HG02884 (cell line): ENCODE measurements around the gene TCEA3.
"Not testable (repeated sequence)": the region's sequence is repeated elsewhere in the genome, so short reads cannot be mapped to it uniquely, and the experiment has no call there.

Experiments used
- ATAC-seq: cut with Tn5 transposase; IDR thresholded peaks from one replicate; pipeline ENCODE4 v1.9.1; 2021; ENCODE audit warnings: mild to moderate bottlenecking, moderate library complexity; ENCODE audit not compliant: unreplicated experiment

The TCEA3 gene

GRCh38 chr1:23395154-23395724 lies 29.3 kb downstream of the TCEA3 start:
- no peak for ATAC-seq

GRCh38 chr1:23394684-23395083 lies 29.9 kb downstream of the TCEA3 start:
- ATAC-seq: no peak

GRCh38 chr1:23394181-23394580 lies 30.4 kb downstream of the TCEA3 start:
- ATAC-seq: no peak

GRCh38 chr1:23393706-23394105 lies 30.8 kb downstream of the TCEA3 start:
- ATAC-seq: no peak

GRCh38 chr1:23392125-23392855 lies 32.3 kb downstream of the TCEA3 start:
- no peak for ATAC-seq

- no peak for ATAC-seq
Observed at GRCh38 chr1:23389837-23390321, 34.7 kb downstream of the TCEA3 start.

- ATAC-seq: no peak
Observed at GRCh38 chr1:23387494-23387893, 37.1 kb downstream of the TCEA3 start.

GRCh38 chr1:23385119-23385621 lies 39.4 kb downstream of the TCEA3 start:
- ATAC-seq: no peak

- no peak for ATAC-seq
Observed at GRCh38 chr1:23384312-23385058, 40.1 kb downstream of the TCEA3 start.

- no peak for ATAC-seq
Observed at GRCh38 chr1:23383577-23384311, 40.8 kb downstream of the TCEA3 start.

GRCh38 chr1:23381233-23381885 lies 43.2 kb downstream of the TCEA3 start:
- no peak for ATAC-seq

GRCh38 chr1:23380719-23381118 lies 43.8 kb downstream of the TCEA3 start:
- no peak for ATAC-seq

- not testable (repeated sequence) for ATAC-seq
Observed at GRCh38 chr1:23380236-23380635, 44.3 kb downstream of the TCEA3 start.

- ATAC-seq: no peak
Observed at GRCh38 chr1:23376890-23377811, 47.4 kb downstream of the TCEA3 start.

- not testable (repeated sequence) for ATAC-seq
Observed at GRCh38 chr1:23374079-23374735, 50.3 kb downstream of the TCEA3 start.

GRCh38 chr1:23371987-23372880 lies 52.3 kb downstream of the TCEA3 start:
- ATAC-seq: no peak

- no peak for ATAC-seq
Observed at GRCh38 chr1:23370709-23371584, 53.6 kb downstream of the TCEA3 start.
